ENCODE data around the gene LRCH1. TPM values are rescaled to one million over a fixed set of nuclear protein-coding genes. Genes with fewer than 3 reads are reported as not detected.

Gene LRCH1
- polyA plus RNA-seq, 1 of the 3 experiments (the other 2 are of a cell fraction), result 5.5 TPM

- peaks cover 13% of the 10 kb centered on the region for H3F3A ChIP-seq (replicated peaks; ENCODE audit: insufficient read depth)
- peaks cover 4 to 22% of the 10 kb centered on the region in 2 experiments; a peak in 3 of 4 replicates for H3K4me1 ChIP-seq (ENCODE audit: control insufficient read depth in 1 of 2, insufficient read depth in 2 of 2, low read depth in 1 of 2, low read length in 1 of 2)
- no peak overlapping the region for H3K9ac ChIP-seq
- H4K20me1 ChIP-seq (ENCODE audit: insufficient read depth), result no peaks in the 10 kb centered on the region
- no peak overlapping the region for H3K4me3 ChIP-seq (ENCODE audit: low read depth in 2 of 2, low read length in 1 of 2)
- ChIA-PET POLR2A (no interaction called here), CTCF (interaction anchor here (1.5 kb wide), 1 partner anchor 226 kb away, joined by 4 read pairs; no protein-coding TSS in a partner anchor)
- TF ChIP-seq CHD2 (IDR thresholded peaks at IDR 0.05; ENCODE audit: low read length, partially characterized antibody), result no peak
- no peak for TF ChIP-seq MXI1 (IDR thresholded peaks at IDR 0.05; ENCODE audit: low read depth, low read length)
- no peak for TF ChIP-seq FOXJ3 (CRISPR knock-in tag; IDR thresholded peaks at IDR 0.05)
- no peak for TF ChIP-seq NFIC (IDR thresholded peaks at IDR 0.05; ENCODE audit: borderline replicate concordance)
- H3K27ac ChIP-seq (ENCODE audit: low read depth in 2 of 2, low read length in 1 of 2), result peak overlapping the region; percentile 21 to 50; a peak in 2 of 4 replicates
- no peak overlapping the region for H2AFZ ChIP-seq (ENCODE audit: low read depth)
- no peaks in the 10 kb centered on the region for H3K27me3 ChIP-seq (ENCODE audit: insufficient read depth)
- H3K9me3 ChIP-seq, result no peaks in the 10 kb centered on the region
- no peak overlapping the region; the same call in 1 of the 2 replicates for H3K4me2 ChIP-seq
- DNase-seq, result no peak
- no peaks in the 10 kb centered on the region for H3K9me2 ChIP-seq
- 68% methylated on average over 4 of the region's 4 CpGs for WGBS (ENCODE audit: low lambda C conversion rate)
- no peaks in the 10 kb centered on the region for H3K79me2 ChIP-seq (ENCODE audit: insufficient read depth)
- peaks cover 12 to 19% of the 10 kb centered on the region in 2 experiments for H3K36me3 ChIP-seq (replicated peaks in 1 of 2; ENCODE audit: control insufficient read depth in 1 of 2, insufficient read depth in 2 of 2, low read length in 1 of 2)
Observed at GRCh38 chr13:46717275-46717674, 164.3 kb downstream of the LRCH1 start.

DNA sequence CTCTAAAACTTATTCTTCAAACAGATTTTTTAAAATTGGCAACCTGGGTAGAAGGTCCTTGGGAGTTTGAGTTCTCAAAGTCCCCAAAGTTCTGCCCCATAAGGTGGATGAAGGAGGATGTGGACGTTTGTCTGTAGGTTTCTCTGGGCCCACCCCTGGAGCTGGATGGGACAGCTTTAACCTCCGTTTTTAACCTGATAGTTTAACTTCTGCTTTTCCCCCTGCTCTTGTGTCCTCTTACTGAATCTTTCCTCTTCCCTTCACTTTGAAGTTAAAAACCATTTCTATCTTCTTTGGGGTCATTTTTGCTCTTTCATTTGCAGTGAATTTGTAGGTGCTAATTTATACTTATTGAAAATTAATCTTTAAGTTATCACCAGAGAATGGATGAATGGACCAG is 164.9 kb downstream of the LRCH1 start:
- no peak for DNase-seq
- WGBS (ENCODE audit: low lambda C conversion rate), result 69% methylated on average over 2 of the region's 2 CpGs
- peaks cover 9% of the 10 kb centered on the region for H3F3A ChIP-seq (replicated peaks; ENCODE audit: insufficient read depth)
- TF ChIP-seq TEAD4 (IDR thresholded peaks at IDR 0.05; ENCODE audit: borderline replicate concordance, insufficient read depth), result no peak
- no peak for TF ChIP-seq RXRA (IDR thresholded peaks at IDR 0.05; ENCODE audit: borderline replicate concordance, low read depth)
- no peak for TF ChIP-seq RFX5 (IDR thresholded peaks at IDR 0.05; ENCODE audit: low read length)
- no peak for TF ChIP-seq FOXJ3 (CRISPR knock-in tag; IDR thresholded peaks at IDR 0.05)
- TF ChIP-seq EP300 (IDR thresholded peaks at IDR 0.05; ENCODE audit: borderline replicate concordance in 1 of 2, low read depth in 1 of 2, low read length in 1 of 2), result no peak
- TF ChIP-seq GABPA (IDR thresholded peaks at IDR 0.05; ENCODE audit: low read depth), result no peak
- TF ChIP-seq FOXM1 (IDR thresholded peaks at IDR 0.05; ENCODE audit: low read depth), result no peak
- TF ChIP-seq TAF1 (IDR thresholded peaks at IDR 0.05; ENCODE audit: borderline replicate concordance, low read depth, low read length), result no peak
- TF ChIP-seq SMC3 (IDR thresholded peaks at IDR 0.05; ENCODE audit: low read depth, low read length), result no peak
- TF ChIP-seq USF2 (IDR thresholded peaks at IDR 0.05; ENCODE audit: borderline replicate concordance, low read depth, low read length), result no peak
- TF ChIP-seq, protein P1, sequence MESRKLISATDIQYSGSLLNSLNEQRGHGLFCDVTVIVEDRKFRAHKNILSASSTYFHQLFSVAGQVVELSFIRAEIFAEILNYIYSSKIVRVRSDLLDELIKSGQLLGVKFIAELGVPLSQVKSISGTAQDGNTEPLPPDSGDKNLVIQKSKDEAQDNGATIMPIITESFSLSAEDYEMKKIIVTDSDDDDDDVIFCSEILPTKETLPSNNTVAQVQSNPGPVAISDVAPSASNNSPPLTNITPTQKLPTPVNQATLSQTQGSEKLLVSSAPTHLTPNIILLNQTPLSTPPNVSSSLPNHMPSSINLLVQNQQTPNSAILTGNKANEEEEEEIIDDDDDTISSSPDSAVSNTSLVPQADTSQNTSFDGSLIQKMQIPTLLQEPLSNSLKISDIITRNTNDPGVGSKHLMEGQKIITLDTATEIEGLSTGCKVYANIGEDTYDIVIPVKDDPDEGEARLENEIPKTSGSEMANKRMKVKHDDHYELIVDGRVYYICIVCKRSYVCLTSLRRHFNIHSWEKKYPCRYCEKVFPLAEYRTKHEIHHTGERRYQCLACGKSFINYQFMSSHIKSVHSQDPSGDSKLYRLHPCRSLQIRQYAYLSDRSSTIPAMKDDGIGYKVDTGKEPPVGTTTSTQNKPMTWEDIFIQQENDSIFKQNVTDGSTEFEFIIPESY (IDR thresholded peaks at IDR 0.05; ENCODE audit: borderline replicate concordance, low read depth), result no peak
- no peak for TF ChIP-seq MEF2A (IDR thresholded peaks at IDR 0.05; ENCODE audit: borderline replicate concordance, low read depth)
- TF ChIP-seq NFIC (IDR thresholded peaks at IDR 0.05; ENCODE audit: borderline replicate concordance), result no peak
- CTCF ChIA-PET, result interaction anchor here (1.3 to 1.7 kb wide), 3 partner anchors 18 to 226 kb away, joined by 3 to 6 read pairs (median 4); no protein-coding TSS in a partner anchor
- H3K4me3 ChIP-seq (ENCODE audit: low read depth in 2 of 2, low read length in 1 of 2), result no peak overlapping the region
- no peaks in the 10 kb centered on the region for H3K27me3 ChIP-seq (ENCODE audit: insufficient read depth)
- H3K9me3 ChIP-seq, result no peaks in the 10 kb centered on the region
- POLR2A ChIA-PET, result no interaction called here
- no peaks in the 10 kb centered on the region for H4K20me1 ChIP-seq (ENCODE audit: insufficient read depth)
- peaks cover 4 to 18% of the 10 kb centered on the region in 2 experiments; a peak in 3 of 4 replicates for H3K4me1 ChIP-seq (ENCODE audit: control insufficient read depth in 1 of 2, insufficient read depth in 2 of 2, low read depth in 1 of 2, low read length in 1 of 2)
- no peak overlapping the region for H3K4me2 ChIP-seq
- H3K9ac ChIP-seq, result no peak overlapping the region
- H3K9me2 ChIP-seq, result no peaks in the 10 kb centered on the region
- H3K27ac ChIP-seq (ENCODE audit: low read depth in 2 of 2, low read length in 1 of 2), result no peak overlapping the region; a peak in 1 of 4 replicates
- H2AFZ ChIP-seq (ENCODE audit: low read depth), result no peak overlapping the region
- peaks cover 13 to 15% of the 10 kb centered on the region in 2 experiments for H3K36me3 ChIP-seq (replicated peaks in 1 of 2; ENCODE audit: control insufficient read depth in 1 of 2, insufficient read depth in 2 of 2, low read length in 1 of 2)
- H3K79me2 ChIP-seq (ENCODE audit: insufficient read depth), result no peaks in the 10 kb centered on the region

Data from SK-N-SH (cell line).